GM18505 (cell line): ENCODE measurements around the gene CD3G.

Source experiments
- ATAC-seq: cut with Tn5 transposase; IDR thresholded peaks from one replicate; pipeline ENCODE4 v1.9.1; 2021; ENCODE audit not compliant: unreplicated experiment
- POLR2A ChIP-seq: IDR thresholded peaks from 4 replicates; pipeline ENCODE4 v1.6.1; 2011; ENCODE audit warnings: borderline replicate concordance; ENCODE audit not compliant: insufficient read depth, insufficient read length; ENCODE audit errors: extremely low read depth

CD3G gene

DNA sequence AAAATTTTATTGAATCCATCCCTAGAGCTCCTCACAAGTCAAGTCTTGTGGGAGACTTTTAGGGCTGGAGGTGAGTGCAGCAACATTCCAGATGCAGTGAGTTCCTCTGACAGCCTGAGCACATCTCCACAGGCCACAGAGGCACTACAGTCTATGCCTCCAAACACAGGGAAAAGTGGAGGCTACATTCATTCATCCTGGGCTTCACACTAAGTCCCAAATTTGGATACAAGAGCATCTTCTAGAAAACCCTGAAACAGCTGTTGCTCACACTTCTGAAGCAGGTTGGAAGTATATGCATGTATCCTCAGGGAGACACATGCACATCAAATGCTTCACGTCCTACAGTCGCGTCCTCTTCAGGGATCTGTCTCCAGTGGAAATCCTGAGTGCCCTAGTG, 2.9 kb upstream of the CD3G start:
- no peak for ATAC-seq
- no peak for TF ChIP-seq POLR2A

DNA sequence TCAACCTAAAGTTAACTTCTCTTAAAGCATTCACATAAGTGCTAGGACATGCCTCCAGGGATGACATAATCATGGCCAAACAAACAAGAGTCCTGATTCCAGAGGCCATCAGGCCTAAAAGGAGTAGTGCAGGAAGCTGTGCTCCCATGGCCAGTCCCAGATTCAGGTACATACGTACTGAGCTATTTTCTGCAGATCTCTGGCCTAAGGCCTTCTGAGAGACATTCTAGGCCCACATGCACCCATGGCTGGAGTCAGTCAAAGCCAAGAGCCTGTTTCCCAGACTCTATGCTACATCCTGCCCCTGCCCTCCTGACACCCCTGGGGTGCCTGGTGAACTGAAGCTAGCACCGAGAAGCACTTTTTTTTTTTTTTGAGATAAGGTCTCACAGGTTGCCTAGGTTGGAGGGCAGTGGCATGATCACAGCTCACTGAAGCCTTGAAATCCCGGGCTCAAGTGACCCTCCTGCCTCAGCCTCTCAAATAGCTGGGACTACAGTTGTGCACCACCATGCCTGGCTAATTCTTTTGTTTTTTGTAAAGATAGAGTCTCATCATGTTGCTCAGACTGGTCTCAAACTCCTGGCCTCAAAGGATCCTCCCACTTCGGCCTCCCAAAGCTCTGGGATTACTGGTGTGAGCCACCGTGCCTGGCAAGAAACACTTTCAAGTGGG, 2.2 kb upstream of the CD3G start:
- ATAC-seq: no peak
- no peak for TF ChIP-seq POLR2A

DNA sequence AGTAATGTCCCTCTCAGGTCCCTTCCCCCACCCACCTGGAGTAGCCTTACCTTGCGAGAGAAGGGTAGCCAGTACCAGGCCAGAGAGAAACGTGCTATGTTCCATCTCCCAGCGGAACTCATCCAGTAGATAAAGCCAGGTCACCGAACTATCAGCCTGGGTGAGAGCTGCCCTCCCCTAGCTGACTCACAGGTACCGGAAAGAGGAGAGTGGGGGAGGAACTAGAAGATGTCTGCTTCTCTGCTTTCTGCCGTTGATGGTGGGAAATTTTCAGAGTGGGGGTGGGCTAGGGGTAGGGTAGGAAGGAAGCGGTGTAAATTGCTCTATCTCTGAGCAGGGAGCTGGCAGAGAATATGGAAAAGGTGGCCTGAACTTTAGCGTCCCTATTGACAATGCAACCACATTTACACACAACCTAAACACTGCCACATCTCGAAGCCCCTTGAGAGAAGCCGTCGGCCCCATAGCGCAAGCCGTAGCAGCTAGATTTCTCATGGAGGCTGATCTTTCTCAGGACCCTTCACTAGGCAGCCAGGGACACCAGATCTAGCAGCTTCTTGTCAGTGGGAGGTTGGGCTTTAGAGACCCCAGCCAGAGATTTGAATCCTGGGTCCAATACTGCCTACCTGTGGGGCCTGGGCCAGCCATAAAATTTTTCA, 1.5 kb upstream of the CD3G start, which contains the start of gene CD3D:
Gene CD3D (minus strand): TSS at position 203 of the 659 bp plus-strand sequence. CDS start 98 bp downstream, at position 105.
- no peak for ATAC-seq
- no peak for TF ChIP-seq POLR2A

DNA sequence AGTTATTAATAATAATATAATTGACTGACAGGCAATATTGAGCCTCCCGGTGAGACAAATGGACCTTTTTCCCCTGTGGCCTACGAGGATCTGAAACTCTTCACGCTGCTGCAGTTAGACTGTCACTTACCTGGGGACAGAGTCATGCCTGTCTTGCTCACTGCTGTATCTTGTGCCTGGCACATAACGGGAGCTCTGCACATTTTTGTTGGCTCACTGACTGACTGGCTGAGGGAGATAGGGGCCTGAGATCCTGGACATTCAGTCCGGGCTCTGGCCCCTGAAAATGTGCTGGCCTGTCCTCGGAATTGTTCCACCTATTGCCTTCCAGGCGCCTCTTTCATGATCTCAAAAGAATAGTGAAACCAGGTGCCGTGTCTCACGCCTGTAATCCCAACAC, 896 bp upstream of the CD3G start:
- no peak for TF ChIP-seq POLR2A
- no peak for ATAC-seq

GRCh38 chr11:118349475-118349874, 5.3 kb downstream of the CD3G start:
- ATAC-seq: no peak
- TF ChIP-seq POLR2A: no peak

GRCh38 chr11:118353084-118353710, 9.1 kb downstream of the CD3G start:
- no peak for TF ChIP-seq POLR2A
- no peak for ATAC-seq

GRCh38 chr11:118358071-118358470, 13.9 kb downstream of the CD3G start:
- no peak for ATAC-seq
- no peak for TF ChIP-seq POLR2A

DNA sequence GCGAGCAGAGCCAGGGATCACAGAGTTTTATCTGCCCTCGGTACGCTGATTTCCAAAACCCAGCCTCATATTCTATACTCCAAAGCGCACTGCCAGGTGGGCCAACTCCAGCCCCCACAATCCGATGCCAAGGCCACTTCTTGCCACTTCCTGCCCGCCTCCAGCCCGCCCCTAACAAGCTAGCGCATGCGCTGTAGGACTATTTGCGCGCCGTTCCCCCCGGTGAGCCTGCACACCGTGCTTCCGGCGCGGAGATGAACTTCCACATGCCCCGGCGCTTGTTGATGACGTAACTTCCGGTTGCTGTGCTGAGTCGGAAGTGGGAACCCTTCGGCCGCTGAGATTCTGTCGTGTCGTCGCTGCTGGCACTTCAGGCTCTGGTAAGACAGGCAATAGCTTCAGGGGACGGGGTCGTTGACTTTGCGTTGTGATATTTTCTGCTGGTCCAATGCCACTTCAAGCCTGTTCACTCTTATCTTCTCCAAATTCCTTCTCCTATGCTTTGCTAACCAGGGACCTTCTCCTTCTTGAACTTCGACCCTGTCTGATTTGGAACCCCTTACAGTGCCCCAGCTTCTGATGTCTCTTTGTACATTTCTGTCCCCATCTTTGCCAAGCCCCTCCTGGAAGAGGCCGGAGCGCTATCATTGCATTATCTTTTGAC, 15.3 kb downstream of the CD3G start, which contains the start of gene UBE4A:
Gene UBE4A (plus strand): TSS at position 306 of the 664 bp plus-strand sequence. CDS start 5,481 bp downstream, outside the sequence.
- peak; percentile 98 for TF ChIP-seq POLR2A
- peak; percentile 92 for ATAC-seq

DNA sequence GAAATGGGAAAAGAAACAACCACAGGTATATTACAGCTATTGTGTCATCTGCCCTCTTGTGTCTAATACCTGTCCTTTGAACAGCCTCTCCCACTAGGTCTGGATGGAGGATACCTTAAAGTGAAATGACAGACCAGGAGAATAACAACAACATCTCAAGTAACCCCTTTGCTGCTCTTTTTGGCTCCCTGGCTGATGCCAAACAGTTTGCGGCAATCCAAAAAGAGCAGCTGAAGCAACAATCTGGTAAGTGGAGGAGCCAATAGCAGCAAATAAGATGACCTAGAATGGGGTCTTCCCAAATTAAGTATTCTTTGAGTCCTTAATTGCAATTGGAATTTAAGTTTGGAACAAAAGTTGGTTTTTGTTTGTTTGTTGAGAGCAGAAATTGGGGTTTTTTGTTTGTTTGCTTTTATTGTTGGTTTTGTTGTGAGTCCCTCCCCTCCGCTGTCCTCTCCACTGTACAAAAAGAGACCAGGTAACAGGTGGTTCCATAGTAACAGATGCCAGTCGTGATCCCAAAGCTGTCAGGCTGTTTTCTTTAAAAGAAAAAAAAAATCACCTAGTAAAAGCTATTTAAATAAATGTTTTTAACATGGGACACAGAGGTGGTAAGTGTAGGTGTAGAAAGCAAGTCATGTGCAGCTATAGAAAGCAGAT, 20.9 kb downstream of the CD3G start:
- no peak for TF ChIP-seq POLR2A
- no peak for ATAC-seq

- no peak for TF ChIP-seq POLR2A
- ATAC-seq: no peak
Observed at GRCh38 chr11:118366287-118366686, 22.1 kb downstream of the CD3G start.

GRCh38 chr11:118370774-118371173, 26.6 kb downstream of the CD3G start:
- no peak for ATAC-seq
- no peak for TF ChIP-seq POLR2A

DNA sequence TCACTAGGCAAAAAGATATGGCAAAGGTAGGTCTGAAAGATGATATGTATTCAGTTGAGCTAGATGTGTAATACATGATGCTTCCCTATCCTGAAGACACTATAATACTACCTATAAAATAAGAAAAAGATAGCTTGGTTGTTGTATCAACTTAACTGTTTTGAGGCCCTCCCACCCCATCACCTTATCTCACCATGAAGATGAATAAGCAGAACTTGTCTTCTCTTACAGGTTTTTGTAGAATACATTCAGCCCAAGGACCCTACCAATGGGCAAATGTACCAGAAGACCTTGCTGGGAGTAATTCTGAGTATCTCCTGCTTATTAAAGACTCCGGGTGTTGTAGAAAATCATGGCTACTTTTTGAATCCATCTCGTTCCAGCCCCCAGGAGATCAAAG, 29.1 kb downstream of the CD3G start:
- no peak for ATAC-seq
- no peak for TF ChIP-seq POLR2A

DNA sequence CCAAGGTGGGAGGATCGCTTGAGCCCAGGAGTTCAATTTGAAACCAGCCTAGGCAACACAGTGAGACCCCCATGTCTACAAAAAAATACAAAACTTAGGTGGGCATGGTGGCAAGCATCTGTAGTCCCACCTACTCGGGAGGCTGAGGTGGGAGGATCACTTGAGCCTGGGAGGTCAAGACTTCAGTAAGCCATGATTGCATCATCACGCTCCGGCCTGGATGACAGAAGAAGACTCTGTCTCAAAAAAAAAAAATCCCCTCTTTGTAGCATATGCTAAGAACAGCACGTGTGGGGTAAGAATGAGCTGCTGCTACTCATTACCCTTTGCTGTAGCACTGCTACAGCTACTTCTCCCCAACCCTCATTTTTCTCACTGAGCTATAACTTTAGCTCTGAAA, 29.7 kb downstream of the CD3G start:
- no peak for TF ChIP-seq POLR2A
- no peak for ATAC-seq
